ENCODE measurements around the gene INHBB.

- TF ChIP-seq CTCF (IDR thresholded peaks at IDR 0.05) (no peak), POLR2A (IDR thresholded peaks at IDR 0.05) (no peak)
Measured at GRCh38 chr2:120332384-120332783, 13.6 kb upstream of the INHBB start.
